ENCODE data around the gene ARV1. TPM values are rescaled to one million over a fixed set of nuclear protein-coding genes. Genes with fewer than 3 reads are reported as not detected.
A peak's percentile ranks its signal among the peaks of the same experiment; 100 is the strongest.

ARV1 gene
- total and polyA plus RNA-seq, 7 donors, result 15.5 to 32.1 (median 20.4) TPM

GRCh38 chr1:231039161-231040018 is 60.5 kb downstream of the ARV1 start:
- TF ChIP-seq EP300 (IDR thresholded peaks at IDR 0.05), result no peak
- TF ChIP-seq, protein P1, sequence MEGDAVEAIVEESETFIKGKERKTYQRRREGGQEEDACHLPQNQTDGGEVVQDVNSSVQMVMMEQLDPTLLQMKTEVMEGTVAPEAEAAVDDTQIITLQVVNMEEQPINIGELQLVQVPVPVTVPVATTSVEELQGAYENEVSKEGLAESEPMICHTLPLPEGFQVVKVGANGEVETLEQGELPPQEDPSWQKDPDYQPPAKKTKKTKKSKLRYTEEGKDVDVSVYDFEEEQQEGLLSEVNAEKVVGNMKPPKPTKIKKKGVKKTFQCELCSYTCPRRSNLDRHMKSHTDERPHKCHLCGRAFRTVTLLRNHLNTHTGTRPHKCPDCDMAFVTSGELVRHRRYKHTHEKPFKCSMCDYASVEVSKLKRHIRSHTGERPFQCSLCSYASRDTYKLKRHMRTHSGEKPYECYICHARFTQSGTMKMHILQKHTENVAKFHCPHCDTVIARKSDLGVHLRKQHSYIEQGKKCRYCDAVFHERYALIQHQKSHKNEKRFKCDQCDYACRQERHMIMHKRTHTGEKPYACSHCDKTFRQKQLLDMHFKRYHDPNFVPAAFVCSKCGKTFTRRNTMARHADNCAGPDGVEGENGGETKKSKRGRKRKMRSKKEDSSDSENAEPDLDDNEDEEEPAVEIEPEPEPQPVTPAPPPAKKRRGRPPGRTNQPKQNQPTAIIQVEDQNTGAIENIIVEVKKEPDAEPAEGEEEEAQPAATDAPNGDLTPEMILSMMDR (IDR thresholded peaks at IDR 0.05), result no peak
- TF ChIP-seq POLR2AphosphoS5 (IDR thresholded peaks at IDR 0.05), result no peak
- TF ChIP-seq POLR2A (IDR thresholded peaks at IDR 0.05), result no peak
- DNase-seq, result peak; percentile 64
- peaks cover 0 to 26% (median 25%) of the 10 kb centered on the region in 4 donors for H3K4me1 ChIP-seq
- peak overlapping the region in 3 of 4 donors; percentile 12 to 46 (median 22) for H3K27ac ChIP-seq
- H3K36me3 ChIP-seq, result no peaks in the 10 kb centered on the region
- 1% methylated on average over 91 of the region's 91 CpGs for WGBS, 2 donors
- intact Hi-C loops (cut with DNase I), result no loop called here
- peak overlapping the region; percentile 39 to 72 (median 58) for H3K4me3 ChIP-seq
- no peaks in the 10 kb centered on the region for H3K9me3 ChIP-seq
- peaks cover 12 to 65% (median 27%) of the 10 kb centered on the region in 3 donors for H3K27me3 ChIP-seq

- peak; percentile 71 for DNase-seq
- peaks cover 12 to 59% (median 27%) of the 10 kb centered on the region in 3 donors for H3K27me3 ChIP-seq
- peaks cover 0 to 26% (median 25%) of the 10 kb centered on the region in 4 donors for H3K4me1 ChIP-seq
- peak within 1 kb of the TSS in 3 of 4 donors; percentile 12 to 46 (median 22) for H3K27ac ChIP-seq
- no peaks in the 10 kb centered on the region for H3K36me3 ChIP-seq
- TF ChIP-seq POLR2A (IDR thresholded peaks at IDR 0.05), result no peak
- no peak for TF ChIP-seq EP300 (IDR thresholded peaks at IDR 0.05)
- TF ChIP-seq, protein P1 (IDR thresholded peaks at IDR 0.05), result no peak
- TF ChIP-seq POLR2AphosphoS5 (IDR thresholded peaks at IDR 0.05), result no peak
- intact Hi-C loops (cut with DNase I), result no loop called here
- 1% methylated on average over 82 of the region's 82 CpGs for WGBS, 2 donors
- H3K9me3 ChIP-seq, result peaks cover 0 to 6% (median 0%) of the 10 kb centered on the region in 4 donors
- H3K4me3 ChIP-seq, result peak within 1 kb of the TSS; percentile 39 to 72 (median 58)
Observed at GRCh38 chr1:231040019-231040799, 61.3 kb downstream of the ARV1 start, which contains the start of gene FAM89A. TSS of gene FAM89A (minus strand) at chr1:231040254. CDS start at chr1:231040211, 43 bp downstream.

DNA sequence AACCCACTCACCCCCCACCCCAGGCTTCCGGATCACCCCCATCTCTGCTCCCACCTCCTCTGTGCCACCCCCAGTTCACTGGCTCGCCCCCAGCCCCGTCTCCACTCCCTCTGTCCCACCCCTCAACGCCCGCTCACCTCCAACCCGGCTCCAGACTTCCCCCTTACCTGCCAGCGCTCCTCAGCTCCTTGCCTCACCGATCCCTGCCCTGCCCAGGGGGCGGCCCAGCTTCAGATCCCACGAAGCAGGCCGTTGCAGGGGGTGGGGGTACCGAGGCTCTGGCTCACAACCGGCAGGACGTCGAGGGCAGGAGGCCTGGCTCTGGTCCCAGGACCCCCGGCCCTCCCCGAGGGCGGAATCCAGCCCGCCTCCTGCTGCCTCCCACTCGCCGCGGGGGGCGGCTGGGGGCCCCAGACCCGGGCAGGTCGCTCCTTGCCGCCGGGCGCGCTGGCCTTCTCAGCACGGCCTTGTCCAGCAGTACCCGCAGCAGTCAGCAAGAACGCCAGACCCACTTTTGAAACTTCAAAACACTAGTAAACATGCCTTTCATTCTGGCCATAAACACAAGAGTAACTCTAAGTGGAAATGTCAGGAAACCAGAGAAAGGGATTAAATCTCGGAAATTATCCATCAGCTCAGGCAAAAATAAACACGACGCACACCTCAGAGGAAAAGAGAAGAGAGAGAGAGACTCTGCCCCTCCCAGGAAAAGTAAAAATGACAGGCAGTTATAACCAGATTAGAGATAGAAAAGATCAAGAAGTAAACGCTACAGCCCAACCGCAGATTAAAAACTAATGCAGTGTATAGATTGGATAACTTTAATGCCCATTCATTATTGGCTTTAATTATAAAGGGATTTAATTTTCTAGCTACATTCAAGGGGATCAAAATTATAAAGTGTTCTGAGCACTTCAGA is 62.2 kb downstream of the ARV1 start:
- Histone ChIP-seq H3K4me3 (peak overlapping the region; percentile 14 to 72 (median 58)), H3K27ac (no peak overlapping the region), H3K36me3 (no peaks in the 10 kb centered on the region), H3K9me3 (peaks cover 0 to 6% (median 0%) of the 10 kb centered on the region in 4 donors), H3K4me1 (peaks cover 0 to 26% (median 25%) of the 10 kb centered on the region in 4 donors), H3K27me3 (peaks cover 12 to 50% (median 27%) of the 10 kb centered on the region in 3 donors)
- peak; percentile 69 for DNase-seq
- WGBS, 2 donors, result 6 to 13% methylated on average over 37 of the region's 37 CpGs
- TF ChIP-seq POLR2AphosphoS5 (IDR thresholded peaks at IDR 0.05), result no peak
- no peak for TF ChIP-seq POLR2A (IDR thresholded peaks at IDR 0.05)
- TF ChIP-seq, protein P1 (IDR thresholded peaks at IDR 0.05), result no peak
- no peak for TF ChIP-seq EP300 (IDR thresholded peaks at IDR 0.05)
- intact Hi-C loops (cut with DNase I), result no loop called here

DNA sequence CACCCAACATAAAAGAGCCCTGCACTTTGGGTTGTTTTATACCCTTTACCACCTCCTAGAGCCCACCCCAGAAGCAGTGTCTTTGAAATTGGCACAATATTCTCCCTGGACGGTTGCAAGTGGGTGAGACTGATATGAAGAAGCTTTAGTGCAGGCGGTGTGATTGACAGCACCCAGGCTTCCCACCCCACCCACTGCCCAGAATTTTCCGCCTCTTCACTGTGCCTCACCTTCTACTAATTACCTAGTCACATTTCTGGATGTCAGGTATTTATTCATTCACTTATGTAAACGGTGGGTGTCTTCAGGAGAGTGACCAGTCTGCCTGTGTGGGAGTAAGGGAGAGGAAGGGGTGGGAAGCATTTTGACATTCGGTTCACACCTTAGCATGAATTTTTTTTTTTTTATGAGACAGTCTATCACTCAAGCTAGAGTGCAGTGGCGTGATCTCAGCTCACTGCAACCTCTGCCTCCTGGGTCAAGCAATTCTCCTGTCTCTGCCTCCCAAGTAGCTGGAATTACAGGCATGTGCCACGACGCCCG is 62.9 kb downstream of the ARV1 start:
- Histone ChIP-seq H3K36me3 (no peaks in the 10 kb centered on the region), H3K27ac (no peak overlapping the region), H3K4me3 (no peak overlapping the region), H3K27me3 (peaks cover 12 to 43% (median 27%) of the 10 kb centered on the region in 3 donors), H3K4me1 (peaks cover 0 to 26% (median 25%) of the 10 kb centered on the region in 4 donors), H3K9me3 (peaks cover 0 to 6% (median 0%) of the 10 kb centered on the region in 4 donors)
- intact Hi-C loops (cut with DNase I), result no loop called here
- 58 to 72% methylated on average over 9 of the region's 9 CpGs for WGBS, 2 donors
- TF ChIP-seq, protein P1 (IDR thresholded peaks at IDR 0.05), result no peak
- TF ChIP-seq POLR2AphosphoS5 (IDR thresholded peaks at IDR 0.05), result no peak
- no peak for DNase-seq
